ENCODE data around the gene MAGI2.

MAGI2 gene

DNA sequence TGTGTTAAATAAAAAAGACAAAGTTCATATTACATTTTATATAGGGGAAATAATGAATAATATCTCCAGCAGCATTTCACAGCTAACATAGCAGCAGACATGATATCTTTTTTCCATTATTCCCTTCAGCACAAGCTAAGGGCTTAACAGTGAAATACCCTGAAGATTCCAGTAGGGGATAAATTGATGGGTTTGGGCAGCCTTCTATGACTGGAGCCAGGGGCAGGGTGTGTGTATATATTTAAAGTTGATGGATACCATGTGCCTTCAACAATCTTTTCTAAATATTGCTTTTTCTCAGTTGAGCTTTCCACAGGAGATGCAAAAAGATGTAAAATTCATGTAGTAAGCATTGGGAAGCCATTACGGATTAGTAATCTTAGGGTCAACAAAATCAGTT is 151.2 kb downstream of the MAGI2 start:
- no peak for DNase-seq (ENCODE audit: low read depth in 2 of 2)

DNA sequence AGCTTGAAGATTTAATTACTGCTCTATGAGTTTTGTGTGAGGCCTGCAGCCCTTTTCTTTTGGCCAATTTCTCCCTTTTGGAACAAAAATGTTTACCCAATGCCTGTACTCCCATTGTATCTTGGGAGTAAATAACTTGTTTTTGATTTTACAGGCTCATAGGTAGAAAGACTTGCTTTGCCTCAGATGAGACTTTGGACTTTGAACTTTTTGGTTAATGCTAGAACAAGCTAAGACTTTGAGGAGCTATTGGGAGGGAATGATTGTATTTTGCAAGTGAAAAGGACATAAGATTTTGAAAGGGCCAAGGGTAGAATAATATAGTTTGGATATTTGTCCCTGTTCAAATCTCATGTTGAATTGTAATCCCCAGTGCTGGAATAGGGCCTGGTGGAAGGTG is 152.0 kb downstream of the MAGI2 start:
- no peak for DNase-seq (ENCODE audit: low read depth in 2 of 2)

DNA sequence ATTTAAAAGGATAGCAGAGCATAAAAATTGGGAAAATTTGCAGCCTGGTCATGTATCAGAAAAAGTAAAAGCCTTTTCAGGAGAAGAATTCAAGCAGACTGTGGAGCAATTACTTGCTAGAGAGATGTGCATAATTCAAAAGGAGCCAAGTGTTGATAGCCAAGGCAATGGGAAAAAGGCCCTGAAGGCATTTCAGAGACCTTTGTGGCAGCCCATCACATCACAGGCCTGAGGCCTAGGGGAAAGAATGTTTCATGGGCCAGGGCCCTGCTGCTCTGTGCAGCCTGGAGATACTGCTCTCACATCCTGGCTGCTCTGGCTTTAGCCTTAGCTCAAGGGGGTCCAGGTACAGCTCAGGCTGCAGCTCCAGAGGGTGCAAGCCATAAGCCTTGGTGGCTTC is 152.9 kb downstream of the MAGI2 start:
- DNase-seq (ENCODE audit: low read depth in 2 of 2): no peak

DNA sequence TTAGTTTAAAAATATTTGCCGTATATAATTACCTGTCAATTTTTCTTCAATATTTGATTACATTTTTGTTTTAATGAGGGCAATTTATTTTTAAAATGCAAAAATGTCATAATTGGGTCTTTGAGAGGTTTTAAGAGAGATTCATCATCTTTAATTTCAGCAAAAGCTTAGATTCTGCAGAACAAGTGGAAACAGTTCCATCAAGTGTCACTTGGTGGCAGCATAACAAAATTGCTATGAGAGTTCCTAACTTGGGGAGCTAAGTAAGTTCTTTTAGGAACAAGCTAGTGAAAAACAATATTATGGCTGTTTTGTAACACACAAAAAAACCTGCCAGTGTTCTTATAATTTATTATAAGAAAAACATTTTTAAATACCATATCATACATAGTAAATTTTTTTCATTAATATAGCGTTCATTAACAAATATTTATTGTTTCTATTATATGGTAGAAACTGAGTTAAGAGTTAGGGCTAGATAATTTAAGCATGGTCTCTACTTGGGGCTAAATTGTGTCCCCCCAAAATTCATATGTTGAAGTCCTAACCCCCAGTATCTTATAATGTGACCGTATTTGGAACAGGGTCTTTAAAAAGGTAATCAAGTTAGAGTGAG is 155.2 kb downstream of the MAGI2 start:
- DNase-seq (ENCODE audit: low read depth in 2 of 2): no peak

DNA sequence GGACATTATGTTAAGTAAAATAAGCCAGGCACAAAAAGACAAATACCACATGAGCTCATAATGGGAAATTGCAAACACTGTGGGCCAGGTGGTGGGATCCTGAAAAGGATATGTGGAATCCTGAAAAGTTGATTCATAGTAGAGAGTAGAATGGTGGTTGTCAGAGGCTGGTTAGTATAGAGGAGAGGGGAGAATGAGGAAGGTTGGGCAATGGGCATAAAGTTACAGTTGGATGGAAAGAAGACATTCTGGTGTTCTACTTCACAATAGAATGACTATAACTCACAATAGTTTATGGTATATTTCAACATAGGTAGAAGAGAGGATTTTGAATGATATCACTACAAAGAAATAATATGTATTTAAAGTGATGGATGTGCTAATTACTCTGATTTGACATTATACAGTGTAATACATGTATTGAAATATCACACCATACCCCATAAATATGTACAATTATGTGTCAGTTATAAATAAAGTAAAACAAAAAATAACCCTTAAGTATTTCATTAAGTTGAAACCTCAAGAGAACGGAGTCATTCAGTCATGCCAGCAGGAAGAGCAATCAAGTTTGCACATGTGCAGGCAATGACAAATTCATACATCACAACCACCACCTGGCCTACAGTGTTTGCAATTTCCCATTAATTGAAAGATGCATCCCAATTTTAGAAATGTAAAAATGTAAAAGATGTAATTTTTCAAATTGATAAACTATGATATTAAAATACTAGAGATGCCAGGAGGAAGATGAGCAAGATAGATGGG is 156.7 kb downstream of the MAGI2 start:
- no peak for DNase-seq (ENCODE audit: low read depth in 2 of 2)

DNA sequence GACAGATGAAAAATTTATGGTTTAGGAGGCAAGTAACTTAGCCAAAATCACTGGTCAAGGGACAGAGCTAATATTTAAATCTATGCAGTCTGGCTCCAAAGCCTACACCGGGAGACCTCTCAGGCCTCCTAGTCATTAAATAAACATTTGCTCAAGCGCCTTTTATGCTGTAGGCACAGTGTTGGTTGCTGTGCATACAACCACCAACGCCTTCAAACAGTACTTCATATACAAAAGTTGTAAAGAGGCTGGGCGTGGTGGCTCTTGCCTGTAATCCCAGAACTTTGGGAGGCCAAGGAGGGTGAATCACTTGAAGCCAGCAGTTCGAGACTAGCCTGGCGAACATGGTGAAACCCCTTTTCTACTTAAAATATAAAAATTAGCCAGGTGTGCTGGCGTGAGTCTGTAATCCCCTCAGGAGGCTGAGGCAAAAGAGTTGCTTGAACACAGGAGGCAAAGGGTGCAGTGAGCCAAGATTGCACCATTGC is 159.8 kb downstream of the MAGI2 start:
- DNase-seq (ENCODE audit: low read depth in 2 of 2): no peak

DNA sequence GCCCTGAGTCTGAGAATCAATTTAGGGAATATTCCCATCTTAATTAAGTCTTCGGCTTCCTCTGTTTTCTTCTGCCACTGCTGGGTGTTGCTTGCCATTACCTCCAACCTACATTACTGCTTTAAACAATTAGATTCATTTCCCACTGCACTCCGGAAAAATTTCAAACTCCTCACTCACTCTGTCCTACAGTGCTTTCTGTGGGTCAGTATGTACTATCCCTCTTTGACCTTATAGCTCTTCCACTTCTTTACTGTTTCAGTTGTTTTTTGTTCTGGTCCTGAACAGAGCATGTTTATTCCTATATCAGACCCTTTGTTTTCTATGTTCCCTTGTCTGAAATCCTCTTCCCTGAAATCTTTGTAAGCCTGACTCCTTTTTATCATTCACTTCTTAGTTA is 160.6 kb downstream of the MAGI2 start:
- DNase-seq (ENCODE audit: low read depth in 2 of 2): no peak

DNA sequence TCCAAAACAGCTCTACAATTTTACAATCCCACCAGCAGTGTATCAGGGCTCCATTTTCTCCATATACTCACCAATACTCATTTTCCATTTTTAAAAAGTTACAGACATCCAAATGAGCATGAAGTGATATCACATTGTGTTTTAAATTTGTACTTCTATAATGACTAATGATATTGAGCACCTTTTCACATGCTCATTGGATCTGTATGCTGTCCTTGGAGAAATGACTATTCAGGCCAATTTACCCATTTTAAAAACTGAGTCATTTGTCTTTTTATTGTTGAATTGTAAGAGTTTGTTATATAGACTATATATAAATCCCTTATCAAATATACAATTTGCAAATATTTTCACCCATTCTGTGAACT is 162.0 kb downstream of the MAGI2 start:
- DNase-seq (ENCODE audit: low read depth in 2 of 2): no peak

DNA sequence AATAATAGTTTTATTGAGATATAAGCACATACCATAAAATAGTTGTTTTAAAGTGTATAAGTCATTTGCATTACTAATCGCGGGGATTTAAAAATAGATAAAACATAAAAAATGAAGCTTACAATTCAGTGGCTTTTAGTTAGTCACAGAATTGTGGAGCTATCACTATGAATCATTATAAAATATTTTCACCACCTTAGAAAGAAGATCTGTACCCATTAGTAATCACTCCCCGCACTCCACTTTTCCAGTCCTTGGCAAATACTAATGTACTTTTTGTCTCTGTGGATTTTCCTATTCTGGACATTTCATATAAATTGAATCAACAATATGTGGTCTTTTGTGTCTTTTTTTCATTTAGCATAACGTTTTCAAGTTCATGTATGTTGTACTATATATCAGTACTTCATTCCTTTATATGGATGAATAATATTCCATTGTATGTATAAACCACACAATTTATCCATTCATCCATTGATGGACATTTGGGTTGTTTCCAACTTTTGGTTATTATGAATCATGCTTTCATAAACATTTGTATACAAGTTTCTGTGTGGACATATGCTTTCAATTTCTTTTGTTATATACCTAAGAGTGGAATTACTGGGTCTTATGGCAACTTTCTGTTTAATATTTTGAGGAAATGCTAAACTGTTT is 162.5 kb downstream of the MAGI2 start:
- no peak for DNase-seq (ENCODE audit: low read depth in 2 of 2)

DNA sequence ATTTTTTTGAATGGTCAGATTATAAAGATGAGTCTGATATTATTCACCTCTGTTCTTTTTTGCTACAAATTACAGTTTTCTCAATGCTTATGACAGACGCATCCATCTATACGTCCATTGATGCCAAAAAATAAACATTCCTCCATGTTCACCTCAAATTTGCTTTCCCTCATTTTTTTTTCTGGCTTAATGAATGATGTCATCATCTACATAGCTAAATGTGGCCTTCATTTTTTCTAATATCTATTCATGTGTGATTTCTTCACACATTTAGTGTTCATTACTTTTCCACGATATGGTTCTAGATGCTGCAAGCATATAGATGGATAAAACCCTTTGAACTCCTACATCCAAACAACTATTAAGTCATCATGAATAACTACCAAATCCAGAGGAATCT is 163.1 kb downstream of the MAGI2 start:
- no peak for DNase-seq (ENCODE audit: low read depth in 2 of 2)

DNA sequence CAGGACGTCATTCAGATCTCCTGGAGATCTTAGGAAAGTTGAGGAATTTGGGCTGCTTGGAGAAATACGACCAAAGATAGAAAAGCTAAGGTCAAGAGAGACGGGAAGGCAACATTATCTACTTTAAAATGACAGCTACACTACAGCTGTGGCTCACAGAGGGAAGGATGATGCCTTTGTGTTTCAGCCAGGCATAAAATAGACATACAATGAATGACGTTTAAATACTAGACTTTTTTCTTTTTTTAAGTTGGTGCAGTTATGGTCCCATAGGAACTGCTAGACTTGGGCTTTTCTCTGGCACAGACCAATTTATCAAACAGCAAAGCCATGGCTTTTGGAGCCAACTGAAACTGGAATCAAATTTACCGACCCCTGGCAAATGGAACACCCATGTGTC is 164.8 kb downstream of the MAGI2 start:
- DNase-seq (ENCODE audit: low read depth in 2 of 2): no peak

DNA sequence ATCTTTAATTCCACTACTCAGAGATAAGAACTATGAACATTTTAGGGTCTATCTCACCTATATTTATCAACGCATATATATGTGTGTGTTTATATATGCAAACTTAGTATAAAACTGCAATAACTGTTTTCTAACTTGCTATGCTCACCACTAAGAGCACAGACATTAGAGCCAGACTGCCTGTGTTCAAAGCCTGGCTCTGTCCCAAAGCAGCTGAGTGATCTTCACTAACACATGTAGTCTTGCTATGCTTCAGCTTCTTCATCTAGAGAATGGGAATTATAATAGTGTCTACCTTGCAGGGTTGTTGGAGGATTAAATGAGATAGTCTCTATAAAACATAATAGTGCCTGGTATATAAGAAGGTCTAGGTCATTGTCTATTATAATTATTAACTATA is 165.5 kb downstream of the MAGI2 start:
- no peak for DNase-seq (ENCODE audit: low read depth in 2 of 2)

DNA sequence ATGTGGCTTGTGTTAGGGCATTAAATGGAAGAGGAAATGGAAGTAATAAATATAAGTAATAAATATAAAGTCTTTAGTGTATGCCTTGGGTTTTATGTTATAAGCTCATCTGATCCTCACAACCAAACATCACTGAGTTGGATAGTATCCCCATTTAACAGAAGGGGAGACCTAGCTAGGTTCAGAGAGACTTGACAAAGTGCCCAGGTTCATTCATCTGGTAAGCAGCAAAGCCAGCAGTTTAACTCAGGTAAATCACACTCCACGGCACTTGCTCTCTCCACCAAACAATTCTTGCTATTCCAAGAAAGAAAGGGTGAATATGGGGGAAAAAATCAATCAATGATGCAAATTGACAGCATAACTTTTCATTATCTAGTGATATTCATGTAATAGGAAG is 167.3 kb downstream of the MAGI2 start:
- no peak for DNase-seq (ENCODE audit: low read depth in 2 of 2)

DNA sequence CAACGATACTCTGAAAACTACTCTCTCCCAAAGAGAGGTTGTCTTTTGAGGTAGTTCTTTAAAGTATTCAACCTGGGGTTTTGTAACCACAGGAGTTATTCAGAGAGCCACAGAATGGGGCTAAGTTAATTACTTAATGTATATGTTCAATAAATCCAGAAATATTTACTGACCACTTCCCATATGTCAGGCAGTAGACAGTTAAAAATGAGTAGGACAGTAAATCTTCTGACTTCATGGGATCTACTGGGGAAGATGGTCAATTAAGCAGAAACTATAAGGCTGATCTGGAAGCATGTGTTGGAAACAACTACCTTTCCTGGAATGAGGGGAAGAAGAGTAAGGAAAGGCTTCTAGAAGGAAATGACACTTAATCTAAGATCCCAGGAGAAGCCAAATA is 167.7 kb downstream of the MAGI2 start:
- DNase-seq (ENCODE audit: low read depth in 2 of 2): no peak

DNA sequence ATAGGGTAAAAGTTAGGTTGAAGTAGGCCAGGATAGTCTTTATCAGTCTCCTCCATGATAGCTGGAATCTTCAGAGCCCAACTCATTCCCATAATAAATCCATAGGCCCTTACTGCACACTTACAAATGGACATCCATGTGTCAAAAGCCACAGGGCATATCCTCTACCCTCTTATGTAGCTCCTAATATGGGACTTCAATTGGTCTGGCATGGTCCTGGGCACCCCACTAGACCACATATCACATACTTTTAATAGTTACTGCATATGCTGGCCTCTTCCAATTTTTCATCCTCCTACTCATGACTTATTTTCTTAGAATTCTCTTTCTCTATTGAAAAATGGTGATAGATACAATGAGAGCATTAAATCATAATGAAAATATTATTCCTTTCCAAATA is 169.3 kb downstream of the MAGI2 start:
- DNase-seq (ENCODE audit: low read depth in 2 of 2): no peak

DNA sequence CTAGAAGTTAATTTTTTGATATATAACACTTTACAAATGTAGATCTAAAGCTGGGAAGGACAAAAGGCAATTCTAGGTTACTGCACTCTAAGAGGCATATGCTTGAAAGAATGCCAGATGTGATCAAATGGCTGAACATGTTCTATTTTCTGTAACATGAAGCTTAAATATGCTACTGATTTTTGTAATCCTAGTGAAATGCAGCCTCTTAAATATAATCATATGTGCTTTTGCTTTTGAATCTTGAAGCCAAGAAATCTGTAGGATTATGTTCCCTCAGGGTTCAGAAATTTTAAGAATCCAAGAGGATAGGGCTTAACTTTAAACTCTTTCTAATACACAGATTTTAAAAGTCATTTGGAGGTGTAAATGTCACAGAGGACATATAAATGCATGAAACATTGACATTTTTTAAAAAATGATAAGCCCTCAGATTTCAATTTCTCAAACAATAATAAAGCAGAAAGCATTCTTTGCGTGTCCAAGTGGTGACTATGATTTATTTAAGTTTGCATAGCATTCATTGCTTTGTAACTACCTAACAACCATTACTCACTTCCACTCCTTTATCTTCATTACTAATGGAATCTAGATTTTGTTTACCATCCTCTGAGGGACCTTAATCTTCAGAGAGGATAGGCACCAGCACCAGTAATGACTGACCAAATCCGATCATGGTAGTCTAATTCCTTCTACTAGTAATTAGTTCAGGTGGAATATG is 170.4 kb downstream of the MAGI2 start:
- DNase-seq (ENCODE audit: low read depth in 2 of 2): peak; percentile 90 to 93

DNA sequence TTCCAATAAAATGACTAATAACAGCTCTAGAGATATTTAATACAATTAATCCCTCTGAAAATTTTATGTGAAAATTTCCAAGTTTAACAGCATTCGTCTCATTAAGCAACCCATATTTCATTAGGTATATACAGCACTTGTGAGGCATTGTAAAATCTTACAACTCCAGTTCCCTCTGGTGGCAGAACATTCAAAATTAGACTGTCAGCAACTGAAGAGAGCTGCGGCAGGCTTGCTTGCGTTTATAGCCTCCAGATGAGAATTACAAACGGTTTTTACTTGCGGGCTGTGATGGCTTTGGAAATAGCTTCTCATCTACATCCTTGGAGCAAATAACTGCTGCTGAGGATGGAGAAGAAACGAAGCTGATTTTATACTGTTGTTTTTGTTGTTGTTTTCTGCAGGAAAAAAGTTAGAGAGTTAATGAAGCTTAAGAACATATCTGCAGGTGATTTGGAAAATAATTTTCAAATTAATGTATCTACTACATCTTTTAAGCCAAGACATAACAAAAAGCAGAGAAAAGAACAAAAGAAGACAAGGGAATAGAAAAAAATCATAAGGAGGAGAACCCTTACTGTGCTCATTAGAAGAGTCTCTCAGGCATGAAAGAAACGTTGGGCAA is 171.3 kb downstream of the MAGI2 start:
- peak; percentile 68 to 69 for DNase-seq (ENCODE audit: low read depth in 2 of 2)

DNA sequence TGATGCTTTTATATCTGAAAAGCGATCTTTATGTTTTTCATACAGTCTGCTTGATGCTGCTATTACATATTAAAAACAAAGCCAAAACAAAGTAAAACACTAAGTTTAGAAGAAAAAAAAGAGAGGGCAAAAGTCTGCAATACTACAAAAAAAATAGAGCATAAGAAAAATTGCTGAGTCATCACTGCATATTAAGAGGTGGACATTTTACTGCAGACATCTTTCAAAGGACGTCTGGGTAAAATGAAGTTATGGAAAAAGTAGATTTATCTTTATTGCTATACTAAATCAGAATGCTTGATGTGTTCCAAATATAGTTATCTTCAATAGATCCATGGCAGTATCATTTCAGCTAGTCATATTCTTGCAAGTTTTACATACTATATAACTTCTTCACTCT is 172.0 kb downstream of the MAGI2 start:
- DNase-seq (ENCODE audit: low read depth in 2 of 2): no peak

DNA sequence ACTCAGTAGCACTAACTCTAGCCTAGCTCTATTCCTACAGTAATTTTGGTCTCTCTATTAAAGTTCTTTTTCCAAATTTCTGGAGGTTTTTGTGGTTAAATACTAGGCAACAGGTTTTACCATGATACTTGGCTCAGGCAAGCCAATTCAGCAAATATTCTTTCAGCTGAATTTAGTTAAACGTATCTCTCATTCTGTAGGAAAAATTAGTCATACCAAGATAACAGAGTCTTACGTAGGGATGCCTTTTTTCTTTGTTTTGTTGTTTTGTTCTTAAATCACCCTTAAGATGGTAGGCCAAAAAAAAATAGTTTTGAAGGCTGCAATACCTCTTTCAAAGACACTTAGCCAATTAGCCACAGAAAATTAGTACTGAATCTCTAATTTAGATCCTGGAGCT is 180.5 kb downstream of the MAGI2 start:
- no peak for DNase-seq (ENCODE audit: low read depth in 2 of 2)

DNA sequence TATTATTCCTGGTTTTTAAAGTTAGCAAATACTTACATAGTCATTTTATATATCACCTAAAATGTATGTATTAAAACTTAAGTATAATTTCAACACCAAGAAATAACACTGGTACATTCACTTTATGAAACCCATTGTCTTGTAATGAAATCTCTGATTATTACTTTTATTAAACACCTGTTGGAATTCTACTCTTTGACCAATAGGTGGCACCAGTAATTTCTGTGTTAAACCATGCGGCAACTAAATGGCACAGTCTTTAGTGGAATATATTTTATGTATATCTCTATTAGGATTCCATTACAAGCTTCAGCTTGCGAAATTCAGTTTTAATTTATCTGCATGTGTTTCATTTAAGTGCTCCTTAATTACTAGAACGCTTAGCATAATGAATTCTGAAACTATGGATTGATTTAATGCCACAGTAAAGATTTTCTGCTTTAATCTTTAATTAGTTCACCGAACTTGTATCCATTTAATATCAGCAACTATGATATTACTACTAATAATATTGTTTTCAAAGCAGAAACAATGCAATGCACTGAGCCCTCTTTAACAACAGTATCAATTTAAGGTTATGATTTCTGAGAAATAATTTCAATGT is 181.3 kb downstream of the MAGI2 start:
- no peak for DNase-seq (ENCODE audit: low read depth in 2 of 2)

DNA sequence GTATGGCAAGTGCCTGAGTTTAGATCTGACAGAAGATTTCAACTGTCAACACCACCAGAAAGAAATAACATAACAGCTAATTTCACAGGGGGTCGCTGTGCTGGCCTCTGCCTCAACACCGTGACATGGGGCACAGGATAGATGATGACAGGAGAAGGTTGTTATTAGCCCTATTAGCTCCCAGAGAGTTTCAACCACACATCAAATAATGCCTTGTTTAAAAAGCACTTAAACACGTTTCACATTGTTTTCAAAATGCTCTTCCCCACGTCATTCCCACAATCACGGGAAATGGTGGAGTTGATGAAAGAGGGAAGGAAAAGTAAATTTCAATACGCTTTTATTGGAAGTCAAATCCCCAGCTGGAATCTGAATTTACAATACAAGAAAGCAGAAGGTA is 184.7 kb downstream of the MAGI2 start:
- DNase-seq (ENCODE audit: low read depth in 2 of 2): no peak

DNA sequence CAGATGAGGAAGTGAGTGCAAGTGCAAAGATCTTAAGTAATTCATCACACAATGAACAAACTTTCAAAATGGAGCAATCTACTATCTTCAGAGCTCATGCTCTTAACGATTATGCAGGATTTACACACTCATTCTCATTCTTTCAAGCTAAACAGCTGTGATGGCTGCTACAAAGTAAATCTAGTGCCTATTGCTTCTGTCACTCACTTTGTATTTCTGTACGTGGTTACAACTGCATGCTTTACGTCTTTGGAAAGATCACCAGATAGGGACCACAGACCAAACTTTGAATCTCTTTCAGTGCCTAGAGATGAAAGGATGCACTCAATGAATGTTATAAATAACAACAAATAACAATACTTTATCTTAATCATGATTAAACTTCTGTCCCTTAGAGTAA is 194.6 kb downstream of the MAGI2 start:
- DNase-seq (ENCODE audit: low read depth in 2 of 2): no peak

Data from fibroblast of skin of left biceps (primary cell).